HFFc6 (cell line): Measurements from ENCODE around the gene RLN1. TPM values are rescaled to one million over a fixed set of nuclear protein-coding genes. Genes with fewer than 3 reads are reported as not detected.
"Not testable (repeated sequence)": the region's sequence is repeated elsewhere in the genome, so short reads cannot be mapped to it uniquely, and the experiment has no call there.

ENCODE experiments used
- DNase-seq: peaks from one replicate; pipeline ENCODE4 v3.0.0-alpha.2; 2018
- H3K27ac Mint-ChIP-seq: 2 replicates; pipeline ENCODE4 v1.8.0; 2020; ENCODE audit warnings: mild to moderate bottlenecking, mixed read lengths
- H3K27me3 Mint-ChIP-seq: 2 replicates; pipeline ENCODE4 v1.8.0; 2021; ENCODE audit warnings: mild to moderate bottlenecking, moderate library complexity, mixed read lengths; ENCODE audit not compliant: insufficient read depth
- H3K36me3 Mint-ChIP-seq: 2 replicates; pipeline ENCODE4 v1.8.0; 2021; ENCODE audit warnings: low read depth, mixed read lengths
- H3K4me1 Mint-ChIP-seq: 2 replicates; pipeline ENCODE4 v1.8.0; 2020; ENCODE audit warnings: low read depth, mixed read lengths
- H3K4me3 Mint-ChIP-seq: 2 replicates; pipeline ENCODE4 v1.8.0; 2020; ENCODE audit warnings: mild to moderate bottlenecking, moderate library complexity, mixed read lengths
- H3K9me3 Mint-ChIP-seq: 2 replicates; pipeline ENCODE4 v1.8.0; 2020; ENCODE audit warnings: mild to moderate bottlenecking, mixed read lengths
- long read RNA-seq: library from polyadenylated mRNA; unstranded; transcript quantifications from one replicate; pipeline ENCODE4 v2.0.0, GENCODE V29; 2019
- total RNA-seq, 6 experiments: library from RNA; stranded (reverse); fragmentation: NEBNext Ultra II Directional; extraction: Animal tissue kit (Norgen Biotek cat#: 25700); gene quantifications; 2 replicates in 1 of 6; 3 replicates in 5 of 6; pipeline ENCODE4 v1.2.3, GENCODE V29; 2021
- TF ChIP-seq, protein P1 (sequence below): fragments of 200-600 bp; sonication (generic); IDR thresholded peaks from 2 replicates; pipeline ENCODE4 v1.5.0; 2021; ENCODE audit warnings: antibody characterized with exemption, mild to moderate bottlenecking

RLN1 gene
- total RNA-seq = not detected
- long read RNA-seq = 0 reads

DNA sequence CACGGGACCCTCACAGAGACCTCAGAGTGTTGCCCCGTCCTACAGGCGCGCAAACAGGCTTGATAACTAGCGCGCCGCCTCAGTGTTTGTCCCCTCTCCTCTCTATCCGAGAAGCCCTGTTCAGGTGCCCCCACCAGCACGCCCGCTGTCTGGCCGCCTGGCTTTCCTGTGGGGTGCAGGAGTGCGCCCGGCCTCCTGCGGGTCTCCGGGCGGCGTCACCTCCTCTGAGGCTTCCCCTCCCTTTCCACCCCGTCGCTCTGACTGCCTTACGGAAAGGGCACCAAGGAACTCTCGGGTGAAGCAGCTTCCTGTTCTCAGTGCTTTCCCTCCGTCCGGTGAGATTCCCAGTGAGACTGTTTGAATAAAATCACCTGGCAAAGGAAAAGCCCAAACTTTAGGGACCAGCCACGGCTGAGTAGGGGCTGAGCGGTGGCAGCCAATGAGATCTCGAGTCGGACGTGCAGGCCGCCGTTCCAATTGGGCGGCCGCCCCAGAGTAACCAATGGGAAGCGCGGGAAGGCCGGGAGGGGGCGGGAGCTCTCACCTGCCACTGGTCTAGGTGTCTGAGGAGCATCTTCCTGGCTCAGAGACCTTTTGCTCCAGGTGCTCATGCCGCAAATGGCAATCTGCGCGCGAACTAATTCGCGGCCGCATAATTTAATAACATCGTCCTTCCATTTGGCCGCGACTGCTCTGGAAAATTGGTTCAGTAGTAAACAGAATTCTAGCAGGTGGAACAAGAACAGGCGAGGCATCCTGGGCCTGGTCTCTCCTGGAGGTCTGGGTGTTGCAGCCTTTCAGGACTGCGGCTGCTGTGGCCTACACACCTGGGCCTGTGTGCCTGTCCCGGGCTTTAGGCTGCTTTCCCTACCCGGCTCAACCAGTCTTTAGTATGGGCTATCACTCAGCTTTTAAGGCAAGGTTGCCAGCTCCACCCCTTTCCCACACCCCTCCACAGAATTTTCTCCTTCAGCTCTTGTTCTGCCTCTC is at the start of gene RLN1:
Gene RLN1, minus strand, starts transcription at position 885 of the 990 bp plus-strand sequence. Its CDS starts 130 bp downstream, at position 755.
- H3K4me3 Mint-ChIP-seq, H3K4me1 Mint-ChIP-seq, DNase-seq, H3K27ac Mint-ChIP-seq, H3K36me3 Mint-ChIP-seq, H3K9me3 Mint-ChIP-seq: not testable (repeated sequence)
- H3K27me3 Mint-ChIP-seq = peaks cover 17% of the 10 kb centered on the region

DNA sequence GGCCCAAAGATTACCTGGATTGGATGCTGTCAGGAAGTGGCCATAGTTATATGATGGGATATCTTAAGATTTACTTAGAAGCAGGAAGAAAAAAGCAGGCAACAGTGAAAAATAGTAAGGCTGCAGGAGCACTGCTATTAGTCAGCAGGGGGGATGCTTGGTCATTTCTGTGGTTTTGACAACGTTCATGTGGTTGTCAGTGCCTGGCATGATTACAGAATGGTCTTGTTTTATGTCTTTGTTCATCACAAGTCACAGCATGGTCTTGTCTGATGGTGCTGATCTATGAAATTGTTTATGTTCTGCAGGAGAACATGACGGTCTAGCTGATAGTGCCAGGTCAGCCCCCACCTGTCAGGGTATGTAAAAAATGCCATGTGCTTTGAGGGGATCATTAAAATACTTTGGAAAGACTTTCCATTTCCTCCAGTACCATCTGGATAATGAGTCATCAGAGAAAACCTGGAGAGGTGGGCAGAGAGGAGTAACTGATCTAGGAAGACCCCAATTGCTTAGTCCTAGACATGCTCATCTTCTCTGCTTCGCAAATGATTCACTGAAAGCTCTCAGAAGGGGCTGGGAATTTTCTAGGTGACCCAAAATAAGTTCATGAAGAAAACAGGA is 49.5 kb upstream of the RLN1 start:
- Mint-ChIP-seq H3K9me3 (no peaks in the 10 kb centered on the region), H3K27me3 (no peaks in the 10 kb centered on the region), H3K27ac (no peak overlapping the region), H3K36me3 (no peaks in the 10 kb centered on the region; the same call in 1 of the 2 replicates), H3K4me3 (no peak overlapping the region; the same call in 1 of the 2 replicates), H3K4me1 (peaks cover 28% of the 10 kb centered on the region)
- TF ChIP-seq, protein P1, sequence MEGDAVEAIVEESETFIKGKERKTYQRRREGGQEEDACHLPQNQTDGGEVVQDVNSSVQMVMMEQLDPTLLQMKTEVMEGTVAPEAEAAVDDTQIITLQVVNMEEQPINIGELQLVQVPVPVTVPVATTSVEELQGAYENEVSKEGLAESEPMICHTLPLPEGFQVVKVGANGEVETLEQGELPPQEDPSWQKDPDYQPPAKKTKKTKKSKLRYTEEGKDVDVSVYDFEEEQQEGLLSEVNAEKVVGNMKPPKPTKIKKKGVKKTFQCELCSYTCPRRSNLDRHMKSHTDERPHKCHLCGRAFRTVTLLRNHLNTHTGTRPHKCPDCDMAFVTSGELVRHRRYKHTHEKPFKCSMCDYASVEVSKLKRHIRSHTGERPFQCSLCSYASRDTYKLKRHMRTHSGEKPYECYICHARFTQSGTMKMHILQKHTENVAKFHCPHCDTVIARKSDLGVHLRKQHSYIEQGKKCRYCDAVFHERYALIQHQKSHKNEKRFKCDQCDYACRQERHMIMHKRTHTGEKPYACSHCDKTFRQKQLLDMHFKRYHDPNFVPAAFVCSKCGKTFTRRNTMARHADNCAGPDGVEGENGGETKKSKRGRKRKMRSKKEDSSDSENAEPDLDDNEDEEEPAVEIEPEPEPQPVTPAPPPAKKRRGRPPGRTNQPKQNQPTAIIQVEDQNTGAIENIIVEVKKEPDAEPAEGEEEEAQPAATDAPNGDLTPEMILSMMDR = no peak
- peak; percentile 74 for DNase-seq

DNA sequence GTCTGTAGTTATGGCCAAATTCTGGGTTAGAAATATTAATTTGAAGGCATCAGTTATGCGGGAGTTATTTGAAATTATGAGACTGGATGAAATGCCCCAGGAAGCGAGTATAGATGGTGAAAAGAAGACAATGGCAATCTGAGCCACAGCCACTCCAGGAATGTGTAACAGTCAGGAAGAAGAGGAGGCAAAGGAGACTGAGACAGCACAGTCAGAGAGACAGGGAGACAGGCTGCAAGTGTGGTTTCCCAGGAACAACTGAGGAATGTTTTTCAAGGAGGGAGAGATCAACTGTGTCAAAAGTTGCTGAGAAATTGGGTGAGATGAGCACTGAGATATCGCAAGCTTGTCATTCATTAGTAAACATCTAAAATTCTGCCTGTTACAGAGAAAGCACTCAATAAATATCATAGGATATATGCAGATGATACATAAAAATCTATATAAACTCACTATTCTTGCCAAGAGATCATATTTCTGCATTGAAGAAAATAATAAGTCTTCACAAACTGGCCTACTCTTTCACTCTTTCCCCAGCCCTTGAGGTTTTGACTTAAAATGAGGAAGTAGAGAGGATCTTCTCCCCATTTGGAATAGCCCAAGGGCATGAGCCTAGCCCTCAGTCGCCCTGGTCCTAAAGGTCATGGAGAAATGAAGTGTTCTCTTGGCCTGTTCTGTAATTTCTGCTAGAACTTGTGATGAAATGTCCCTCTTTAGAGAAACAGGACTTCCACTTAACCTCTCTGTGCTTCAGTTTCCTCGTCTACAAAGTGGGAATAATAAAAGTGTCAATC is 48.5 kb upstream of the RLN1 start:
- Mint-ChIP-seq H3K4me3 (no peak overlapping the region), H3K36me3 (no peaks in the 10 kb centered on the region; the same call in 1 of the 2 replicates), H3K9me3 (no peaks in the 10 kb centered on the region), H3K27ac (no peak overlapping the region), H3K4me1 (peaks cover 28% of the 10 kb centered on the region), H3K27me3 (no peaks in the 10 kb centered on the region)
- TF ChIP-seq, protein P1 = no peak
- peak; percentile 11 for DNase-seq

GRCh38 chr9:5384436-5384835 is 44.8 kb upstream of the RLN1 start:
- peaks cover 23% of the 10 kb centered on the region for H3K4me1 Mint-ChIP-seq
- TF ChIP-seq, protein P1 = no peak
- no peaks in the 10 kb centered on the region for H3K27me3 Mint-ChIP-seq
- H3K27ac Mint-ChIP-seq = no peak overlapping the region
- H3K36me3 Mint-ChIP-seq = no peaks in the 10 kb centered on the region; the same call in 1 of the 2 replicates
- H3K4me3 Mint-ChIP-seq = no peak overlapping the region
- no peak for DNase-seq
- H3K9me3 Mint-ChIP-seq = no peaks in the 10 kb centered on the region

DNA sequence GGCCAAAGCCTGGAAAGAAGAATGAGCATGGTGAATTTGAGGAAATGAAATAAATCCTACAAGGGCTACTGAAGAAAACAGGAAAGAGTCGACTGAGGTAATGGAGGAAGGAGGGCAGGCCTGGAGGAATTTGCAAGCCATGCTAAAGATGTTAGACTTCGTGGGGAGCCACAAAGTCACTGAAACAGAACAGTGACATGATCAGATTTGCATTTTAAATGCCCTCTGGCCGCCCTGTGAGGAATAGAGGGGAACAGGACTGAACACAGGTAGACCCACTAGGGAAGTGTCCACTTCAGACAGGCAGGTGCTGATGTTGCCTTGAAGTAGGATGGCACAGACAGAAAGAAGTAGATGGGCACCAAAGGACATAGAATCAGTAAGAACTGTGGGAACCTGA is 42.8 kb upstream of the RLN1 start:
- Mint-ChIP-seq H3K27me3 (no peaks in the 10 kb centered on the region), H3K4me1 (peaks cover 4% of the 10 kb centered on the region), H3K36me3 (no peaks in the 10 kb centered on the region; the same call in 1 of the 2 replicates), H3K4me3 (no peak overlapping the region), H3K27ac (no peak overlapping the region), H3K9me3 (no peaks in the 10 kb centered on the region)
- no peak for DNase-seq
- TF ChIP-seq, protein P1 = no peak
